Upper lobe of left lung (tissue), 6 donors: ENCODE data around the gene TMEM154. TPM values are rescaled to one million over a fixed set of nuclear protein-coding genes. Genes with fewer than 3 reads are reported as not detected.
A peak's percentile ranks its signal among the peaks of the same experiment; 100 is the strongest.

ENCODE experiments used
- ATAC-seq, 2 donors: fragments of 200-7000 bp; cut with Tn5 transposase; one replicate each; pipeline ENCODE4 v1.9.1; 2022; ENCODE audit warnings: mild to moderate bottlenecking in 2 of 2, moderate library complexity in 2 of 2; ENCODE audit not compliant: low FRiP score in 2 of 2
- DNase-seq, 2 donors: peaks; one replicate each; pipeline ENCODE4 v3.0.0-alpha.2; 2019 to 2020
- H3K27ac ChIP-seq, 4 donors: fragments of 200-600 bp; sonication (generic); one replicate each; pipeline ENCODE4 v1.5.1; 2016 to 2019
- H3K27me3 ChIP-seq, 4 donors: fragments of 200-600 bp; sonication (generic); one replicate each; pipeline ENCODE4 v1.5.1; 2017 to 2019
- H3K36me3 ChIP-seq, 4 donors: fragments of 200-600 bp; sonication (generic); one replicate each; pipeline ENCODE4 v1.5.1; 2016 to 2019
- H3K4me1 ChIP-seq, 4 donors: fragments of 200-600 bp; sonication (generic); one replicate each; pipeline ENCODE4 v1.5.1; 2018 to 2019
- H3K4me3 ChIP-seq, 4 donors: fragments of 200-600 bp; sonication (generic); one replicate each; pipeline ENCODE4 v1.5.1; 2017 to 2019; ENCODE audit warnings: mild to moderate bottlenecking in 2 of 4, moderate library complexity in 1 of 4
- H3K9me3 ChIP-seq, 4 donors: fragments of 200-600 bp; sonication (generic); one replicate each; pipeline ENCODE4 v1.5.1; 2018 to 2019
- EP300 ChIP-seq, 4 donors: sonication (generic); formaldehyde crosslinking; IDR thresholded peaks; one replicate each; pipeline ENCODE4 v1.5.1; 2017; ENCODE audit warnings: antibody characterized with exemption in 4 of 4, control low read depth in 2 of 4
- POLR2A ChIP-seq, 4 donors: fragments of 450-650 bp; IDR thresholded peaks; one replicate each; pipeline ENCODE4 v1.5.1; 2016 to 2017; ENCODE audit warnings: antibody characterized with exemption in 4 of 4, mild to moderate bottlenecking in 2 of 4
- POLR2AphosphoS5 ChIP-seq, 2 donors: sonication (generic); formaldehyde crosslinking; IDR thresholded peaks; one replicate each; pipeline ENCODE4 v1.5.1; 2017; ENCODE audit warnings: antibody characterized with exemption in 2 of 2
- WGBS, 2 donors: methylation state at CpG; one replicate each; pipeline ENCODE4 v1.1.5; 2017 to 2018; 5-methylcytosine and 5-hydroxymethylcytosine counted together
- total RNA-seq, 6 donors: library from RNA; depleted of rRNA in 4 of 6; stranded (reverse); fragments of >200 nt in 4 of 6; gene quantifications; one replicate each; pipeline versions ENCODE4 v1.1.0 to v1.2.1, GENCODE V29; 2016 to 2021
- TF ChIP-seq, protein P1 (sequence below), 6 experiments: fragments of 450-650 bp in 4 of 6; fragments of 200-600 bp in 2 of 6; sonication (generic) in 2 of 6; IDR thresholded peaks; one replicate each; pipeline ENCODE4 v1.5.1; 2016 to 2019; ENCODE audit warnings: antibody characterized with exemption in 6 of 6
- donor health status: DM: no; HTN: no; CAD: no; lungs with moderate emphysema.
- donor health status: DM: no; HTN: yes; CAD: no; lungs with severe emphysema.

Gene TMEM154
- total RNA-seq, 6 donors from 2014 or later: 2.4 to 18.7 (median 6.0) TPM

GRCh38 chr4:152620218-152620617 is 59.6 kb downstream of the TMEM154 start:
- no peak for TF ChIP-seq EP300 (IDR thresholded peaks at IDR 0.05)
- no peak for TF ChIP-seq POLR2AphosphoS5 (IDR thresholded peaks at IDR 0.05)
- no peak for TF ChIP-seq POLR2A (IDR thresholded peaks at IDR 0.05)
- TF ChIP-seq, protein P1, sequence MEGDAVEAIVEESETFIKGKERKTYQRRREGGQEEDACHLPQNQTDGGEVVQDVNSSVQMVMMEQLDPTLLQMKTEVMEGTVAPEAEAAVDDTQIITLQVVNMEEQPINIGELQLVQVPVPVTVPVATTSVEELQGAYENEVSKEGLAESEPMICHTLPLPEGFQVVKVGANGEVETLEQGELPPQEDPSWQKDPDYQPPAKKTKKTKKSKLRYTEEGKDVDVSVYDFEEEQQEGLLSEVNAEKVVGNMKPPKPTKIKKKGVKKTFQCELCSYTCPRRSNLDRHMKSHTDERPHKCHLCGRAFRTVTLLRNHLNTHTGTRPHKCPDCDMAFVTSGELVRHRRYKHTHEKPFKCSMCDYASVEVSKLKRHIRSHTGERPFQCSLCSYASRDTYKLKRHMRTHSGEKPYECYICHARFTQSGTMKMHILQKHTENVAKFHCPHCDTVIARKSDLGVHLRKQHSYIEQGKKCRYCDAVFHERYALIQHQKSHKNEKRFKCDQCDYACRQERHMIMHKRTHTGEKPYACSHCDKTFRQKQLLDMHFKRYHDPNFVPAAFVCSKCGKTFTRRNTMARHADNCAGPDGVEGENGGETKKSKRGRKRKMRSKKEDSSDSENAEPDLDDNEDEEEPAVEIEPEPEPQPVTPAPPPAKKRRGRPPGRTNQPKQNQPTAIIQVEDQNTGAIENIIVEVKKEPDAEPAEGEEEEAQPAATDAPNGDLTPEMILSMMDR (IDR thresholded peaks at IDR 0.05): no peak
- 100% methylated on average over 1 of the region's 1 CpG for WGBS, 2 donors

DNA sequence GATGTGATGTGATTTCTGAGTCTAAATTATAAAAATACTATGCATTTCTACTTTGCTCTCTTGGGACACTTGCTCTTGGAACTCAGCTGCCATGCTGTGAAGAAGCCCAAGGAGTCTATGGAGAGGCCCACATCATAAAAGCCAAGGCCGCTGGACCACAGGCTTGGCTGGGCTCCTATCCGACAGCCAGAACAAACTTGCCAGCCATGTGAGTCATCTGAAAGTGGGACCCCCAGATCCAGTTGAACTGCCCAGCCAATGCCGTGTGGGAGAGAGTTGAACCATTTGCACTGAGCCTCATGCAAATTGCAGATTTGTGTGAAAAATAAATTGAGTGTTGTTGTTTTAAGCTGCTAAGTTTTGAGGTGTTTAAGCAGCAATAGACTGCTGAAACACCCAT is 60.2 kb downstream of the TMEM154 start:
- Histone ChIP-seq H3K27me3 (no peaks in the 10 kb centered on the region), H3K4me3 (no peak overlapping the region), H3K9me3 (no peaks in the 10 kb centered on the region), H3K27ac (no peak overlapping the region), H3K36me3 (no peaks in the 10 kb centered on the region), H3K4me1 (peaks cover 0 to 1% (median 0%) of the 10 kb centered on the region in 4 donors)
- WGBS, 2 donors: 93% methylated on average over 3 of the region's 3 CpGs
- TF ChIP-seq, protein P1 (IDR thresholded peaks at IDR 0.05): no peak
- TF ChIP-seq EP300 (IDR thresholded peaks at IDR 0.05) (no peak), POLR2A (IDR thresholded peaks at IDR 0.05) (no peak), POLR2AphosphoS5 (IDR thresholded peaks at IDR 0.05) (no peak)
- no peak for ATAC-seq
- DNase-seq: no peak

More at GRCh38 chr4:152620218-152620617, 59.6 kb downstream of the TMEM154 start:
- DNase-seq: no peak
- H3K9me3 ChIP-seq: no peaks in the 10 kb centered on the region
- no peaks in the 10 kb centered on the region for H3K4me1 ChIP-seq
- ATAC-seq: no peak
- H3K36me3 ChIP-seq: no peaks in the 10 kb centered on the region
- H3K4me3 ChIP-seq: no peak overlapping the region
- no peak overlapping the region for H3K27ac ChIP-seq
- H3K27me3 ChIP-seq: no peaks in the 10 kb centered on the region

DNA sequence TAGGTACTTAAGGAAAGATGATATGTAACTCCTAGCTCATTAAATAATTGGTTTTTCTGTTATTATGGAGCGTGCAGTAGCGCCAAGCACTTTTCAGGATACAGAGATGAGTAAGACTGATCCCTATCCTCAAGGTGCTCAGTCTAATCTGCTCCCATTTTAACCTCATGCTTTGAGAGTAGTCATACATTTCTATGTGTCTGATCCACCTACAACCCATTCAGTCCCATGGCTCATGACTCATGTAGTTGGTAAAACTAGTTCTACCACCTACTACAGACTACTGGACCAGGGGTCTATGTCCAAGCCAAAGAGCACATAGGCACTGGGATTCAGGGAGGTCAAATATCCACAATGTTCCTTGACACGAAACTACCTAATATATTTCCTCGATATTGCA is 60.8 kb downstream of the TMEM154 start:
- 73 to 95% methylated on average over 4 of the region's 4 CpGs for WGBS, 2 donors
- H3K27me3 ChIP-seq: no peaks in the 10 kb centered on the region
- H3K9me3 ChIP-seq: no peaks in the 10 kb centered on the region
- ATAC-seq (no peak), DNase-seq (no peak)
- H3K36me3 ChIP-seq: no peaks in the 10 kb centered on the region
- TF ChIP-seq POLR2AphosphoS5 (IDR thresholded peaks at IDR 0.05) (no peak), POLR2A (IDR thresholded peaks at IDR 0.05) (no peak), EP300 (IDR thresholded peaks at IDR 0.05) (no peak)
- TF ChIP-seq, protein P1 (IDR thresholded peaks at IDR 0.05): no peak
- H3K4me3 ChIP-seq: no peak overlapping the region
- H3K4me1 ChIP-seq: peaks cover 0 to 4% (median 0%) of the 10 kb centered on the region in 4 donors
- H3K27ac ChIP-seq: no peak overlapping the region

DNA sequence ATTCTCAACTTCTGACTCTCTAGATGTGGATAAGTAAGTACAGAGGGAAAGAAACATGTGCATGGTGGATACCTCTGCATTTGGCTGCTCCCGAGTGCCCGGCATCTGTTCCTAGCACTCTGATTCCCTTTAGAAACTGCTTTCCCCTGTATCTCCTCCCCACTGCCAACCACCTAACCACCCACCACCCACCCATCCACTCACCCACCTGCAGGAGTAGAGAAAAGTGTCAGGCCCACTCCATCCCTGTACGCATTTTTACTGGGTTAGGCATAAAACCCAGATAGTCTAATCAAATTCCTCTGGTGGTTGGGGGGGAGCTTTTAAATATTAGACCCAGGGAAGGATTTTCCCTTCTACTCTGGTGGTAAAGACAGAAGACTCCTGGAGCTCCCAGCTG is 63.0 kb downstream of the TMEM154 start:
- Histone ChIP-seq H3K36me3 (no peaks in the 10 kb centered on the region), H3K9me3 (no peaks in the 10 kb centered on the region), H3K4me1 (peaks cover 0 to 4% (median 0%) of the 10 kb centered on the region in 4 donors), H3K27ac (no peak overlapping the region), H3K4me3 (no peak overlapping the region), H3K27me3 (no peaks in the 10 kb centered on the region)
- DNase-seq: no peak
- 90 to 98% methylated on average over 3 of the region's 3 CpGs for WGBS, 2 donors
- TF ChIP-seq EP300 (IDR thresholded peaks at IDR 0.05): no peak
- TF ChIP-seq POLR2AphosphoS5 (IDR thresholded peaks at IDR 0.05): no peak
- no peak for TF ChIP-seq POLR2A (IDR thresholded peaks at IDR 0.05)
- ATAC-seq: no peak

DNA sequence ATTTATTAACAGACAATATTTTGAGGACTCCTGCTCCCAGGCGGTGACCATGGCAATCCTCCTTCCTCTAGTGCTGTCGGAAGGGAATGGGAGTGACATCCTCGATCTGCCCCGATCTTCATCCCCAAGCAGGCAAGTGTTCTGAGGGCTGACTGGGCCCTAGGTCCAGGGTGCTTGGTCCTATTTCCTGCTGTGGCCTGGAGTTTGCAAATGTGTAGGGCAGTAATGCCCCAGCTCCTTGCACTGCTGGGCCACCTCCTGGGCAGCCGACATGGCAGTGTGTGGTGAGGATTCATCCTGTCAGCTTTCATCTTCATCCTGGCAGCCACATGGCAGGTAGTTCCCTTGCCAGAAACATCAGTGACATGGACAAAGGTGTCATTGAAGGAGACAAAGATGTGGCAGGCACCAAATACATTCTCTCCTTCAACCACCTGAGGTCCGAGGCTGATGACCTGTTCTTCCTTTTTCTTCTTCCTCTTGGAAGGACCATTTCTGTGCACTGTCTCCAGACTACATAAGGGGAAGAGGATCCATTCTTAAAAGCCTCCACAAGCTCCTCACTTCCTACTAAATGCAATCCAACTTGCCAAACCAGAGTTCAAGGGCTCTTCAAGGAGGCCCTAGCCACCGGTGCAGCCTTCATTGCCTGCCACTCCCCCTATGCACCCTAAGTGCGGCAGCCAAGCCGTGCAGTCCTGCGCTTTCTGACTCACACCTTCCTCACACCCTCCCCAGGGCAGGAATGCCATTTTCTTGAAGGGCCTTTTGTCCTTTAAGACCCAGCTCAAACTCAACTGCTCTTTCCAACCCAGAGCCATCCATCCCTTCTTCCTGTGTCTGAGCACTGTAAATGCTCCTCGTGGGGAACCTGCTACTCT is 65.7 kb downstream of the TMEM154 start:
- WGBS, 2 donors: 67 to 82% methylated on average over 10 to 11 of the region's 11 CpGs
- Histone ChIP-seq H3K27ac (no peak overlapping the region), H3K36me3 (no peaks in the 10 kb centered on the region), H3K4me1 (peaks cover 0 to 4% (median 0%) of the 10 kb centered on the region in 4 donors), H3K9me3 (no peaks in the 10 kb centered on the region), H3K27me3 (no peaks in the 10 kb centered on the region), H3K4me3 (no peak overlapping the region)
- peak; percentile 10 to 83 for DNase-seq
- TF ChIP-seq, protein P1 (IDR thresholded peaks at IDR 0.05): no peak
- TF ChIP-seq POLR2A (IDR thresholded peaks at IDR 0.05): no peak
- no peak for TF ChIP-seq EP300 (IDR thresholded peaks at IDR 0.05)
- TF ChIP-seq POLR2AphosphoS5 (IDR thresholded peaks at IDR 0.05): no peak
- ATAC-seq: peak; percentile 44 to 80
